ENCODE measurements around the gene CHDH.

DNA sequence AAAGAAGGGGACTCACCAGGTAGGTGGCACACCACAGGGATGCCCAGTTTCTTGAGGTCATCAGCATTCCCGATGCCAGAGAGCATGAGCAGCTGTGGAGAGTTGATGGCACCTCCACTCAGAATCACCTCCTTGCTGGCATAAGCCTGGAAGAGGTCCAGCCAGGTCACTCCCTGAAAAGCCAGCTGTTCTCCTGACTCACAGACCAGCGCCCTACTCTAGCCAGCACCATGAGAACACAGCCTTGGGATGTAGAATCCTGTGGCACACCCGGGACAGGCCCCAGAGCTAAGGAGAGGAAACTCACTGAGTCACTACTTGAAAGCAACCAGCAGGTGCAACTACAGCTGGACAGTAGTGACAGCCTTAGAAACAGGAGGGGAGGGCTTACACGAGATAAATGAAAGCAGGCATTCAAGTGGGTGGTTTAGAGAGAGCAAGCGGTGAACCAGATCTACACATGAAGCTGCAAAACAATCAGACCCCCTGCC, 24.5 kb downstream of the CHDH start:
- TF ChIP-seq, protein P1, sequence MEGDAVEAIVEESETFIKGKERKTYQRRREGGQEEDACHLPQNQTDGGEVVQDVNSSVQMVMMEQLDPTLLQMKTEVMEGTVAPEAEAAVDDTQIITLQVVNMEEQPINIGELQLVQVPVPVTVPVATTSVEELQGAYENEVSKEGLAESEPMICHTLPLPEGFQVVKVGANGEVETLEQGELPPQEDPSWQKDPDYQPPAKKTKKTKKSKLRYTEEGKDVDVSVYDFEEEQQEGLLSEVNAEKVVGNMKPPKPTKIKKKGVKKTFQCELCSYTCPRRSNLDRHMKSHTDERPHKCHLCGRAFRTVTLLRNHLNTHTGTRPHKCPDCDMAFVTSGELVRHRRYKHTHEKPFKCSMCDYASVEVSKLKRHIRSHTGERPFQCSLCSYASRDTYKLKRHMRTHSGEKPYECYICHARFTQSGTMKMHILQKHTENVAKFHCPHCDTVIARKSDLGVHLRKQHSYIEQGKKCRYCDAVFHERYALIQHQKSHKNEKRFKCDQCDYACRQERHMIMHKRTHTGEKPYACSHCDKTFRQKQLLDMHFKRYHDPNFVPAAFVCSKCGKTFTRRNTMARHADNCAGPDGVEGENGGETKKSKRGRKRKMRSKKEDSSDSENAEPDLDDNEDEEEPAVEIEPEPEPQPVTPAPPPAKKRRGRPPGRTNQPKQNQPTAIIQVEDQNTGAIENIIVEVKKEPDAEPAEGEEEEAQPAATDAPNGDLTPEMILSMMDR (IDR thresholded peaks at IDR 0.05), result no peak
- TF ChIP-seq POLR2A (IDR thresholded peaks at IDR 0.05), result no peak
- TF ChIP-seq POLR2AphosphoS5 (IDR thresholded peaks at IDR 0.05), result no peak
